GM18526 (cell line): ENCODE results near the gene ZNF491.

Experiments used
- POLR2A ChIP-seq: IDR thresholded peaks from 3 replicates; pipeline ENCODE4 v1.6.1; 2011; ENCODE audit not compliant: insufficient read length; ENCODE audit errors: extremely low read depth

Gene ZNF491

DNA sequence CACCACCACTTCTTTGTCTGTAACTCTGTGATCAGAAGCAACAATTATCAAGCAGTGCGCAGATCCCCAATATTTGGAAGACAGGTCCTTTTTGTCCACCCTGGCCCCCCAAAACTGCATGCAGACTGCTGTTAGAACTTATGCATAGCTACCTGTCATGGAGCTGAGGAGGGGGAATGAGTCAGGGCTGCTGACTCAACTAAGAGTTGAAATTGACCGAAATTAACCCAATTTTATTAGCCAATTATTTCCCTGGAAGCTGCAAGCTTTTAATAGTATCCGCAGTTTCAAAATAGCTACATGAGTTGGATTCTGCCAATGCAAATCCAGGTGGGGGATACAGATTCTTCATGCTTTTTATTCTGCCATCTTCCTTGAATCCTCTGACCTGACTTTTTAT, 14.0 kb upstream of the ZNF491 start:
- no peak for TF ChIP-seq POLR2A

DNA sequence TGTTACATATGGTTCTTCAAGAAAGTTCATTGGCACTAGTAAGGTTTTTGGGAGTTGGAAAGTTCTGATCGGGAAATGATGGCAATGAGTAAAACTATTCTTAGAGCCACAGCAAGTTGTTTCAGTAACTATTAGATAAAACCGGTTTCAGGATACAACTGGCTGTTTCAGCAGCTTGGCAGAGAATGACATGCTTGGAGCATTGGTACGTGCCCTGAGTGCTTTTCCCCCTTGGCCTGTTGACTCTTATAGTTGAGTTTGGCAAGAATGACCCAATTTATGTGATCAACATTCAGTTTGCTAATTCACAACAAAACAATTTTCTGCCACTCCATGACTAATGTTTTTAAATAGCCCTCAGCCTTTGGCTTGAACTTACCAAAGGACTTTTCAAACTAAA, 10.8 kb upstream of the ZNF491 start:
- no peak for TF ChIP-seq POLR2A

DNA sequence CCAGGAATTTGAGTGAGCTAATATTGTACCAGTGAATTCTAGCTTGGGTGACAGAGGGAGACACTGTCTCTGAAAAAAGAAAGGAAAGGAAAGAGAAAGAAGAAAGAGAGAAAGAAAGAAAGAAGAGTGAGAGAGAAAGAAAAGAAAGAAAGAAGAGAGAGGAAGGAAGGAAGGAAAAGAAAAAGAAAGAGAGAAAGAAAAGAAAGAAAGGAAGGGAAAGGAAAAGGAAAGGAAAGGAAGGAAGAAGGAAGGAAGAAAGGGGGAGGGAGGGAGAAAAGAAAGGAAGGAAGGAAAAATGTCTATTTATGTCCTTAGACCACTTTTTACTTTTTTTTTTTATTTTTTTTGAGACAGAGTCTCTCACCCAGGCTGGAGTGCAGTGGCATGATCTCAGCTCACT, 5.4 kb upstream of the ZNF491 start:
- no peak for TF ChIP-seq POLR2A

GRCh38 chr19:11797491-11797890, 832 bp upstream of the ZNF491 start:
- no peak for TF ChIP-seq POLR2A

- no peak for TF ChIP-seq POLR2A
These were observed 8.2 kb downstream of the ZNF491 start for GRCh38 chr19:11806354-11807098.

- no peak for TF ChIP-seq POLR2A
These were observed 8.7 kb downstream of the ZNF491 start for GRCh38 chr19:11807099-11807380.

DNA sequence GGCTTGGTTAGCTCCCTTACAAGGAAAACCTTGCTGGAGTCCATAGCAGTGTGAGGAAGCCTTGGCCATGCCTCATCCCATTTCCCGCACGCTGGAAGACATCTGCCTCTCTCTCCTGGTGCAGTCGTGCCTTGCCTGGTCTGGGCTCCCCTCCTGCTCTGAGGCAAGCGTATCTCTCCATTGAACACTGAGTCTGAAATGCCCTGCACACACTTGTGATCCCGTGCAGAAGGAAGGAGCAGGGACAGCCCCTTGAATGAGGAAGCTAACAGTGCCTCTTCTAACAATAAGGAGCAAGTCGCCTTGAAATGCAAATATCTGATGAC, 15.3 kb downstream of the ZNF491 start:
- TF ChIP-seq POLR2A, result no peak

GRCh38 chr19:11814029-11814699, 15.8 kb downstream of the ZNF491 start, which contains the start of gene ZNF440:
Gene ZNF440, plus strand, starts transcription at chr19:11814273. Its CDS starts 175 bp downstream, at chr19:11814448.
- TF ChIP-seq POLR2A, result peak; percentile 87

- TF ChIP-seq POLR2A, result no peak
These were observed 16.3 kb downstream of the ZNF491 start for GRCh38 chr19:11814700-11815035.

DNA sequence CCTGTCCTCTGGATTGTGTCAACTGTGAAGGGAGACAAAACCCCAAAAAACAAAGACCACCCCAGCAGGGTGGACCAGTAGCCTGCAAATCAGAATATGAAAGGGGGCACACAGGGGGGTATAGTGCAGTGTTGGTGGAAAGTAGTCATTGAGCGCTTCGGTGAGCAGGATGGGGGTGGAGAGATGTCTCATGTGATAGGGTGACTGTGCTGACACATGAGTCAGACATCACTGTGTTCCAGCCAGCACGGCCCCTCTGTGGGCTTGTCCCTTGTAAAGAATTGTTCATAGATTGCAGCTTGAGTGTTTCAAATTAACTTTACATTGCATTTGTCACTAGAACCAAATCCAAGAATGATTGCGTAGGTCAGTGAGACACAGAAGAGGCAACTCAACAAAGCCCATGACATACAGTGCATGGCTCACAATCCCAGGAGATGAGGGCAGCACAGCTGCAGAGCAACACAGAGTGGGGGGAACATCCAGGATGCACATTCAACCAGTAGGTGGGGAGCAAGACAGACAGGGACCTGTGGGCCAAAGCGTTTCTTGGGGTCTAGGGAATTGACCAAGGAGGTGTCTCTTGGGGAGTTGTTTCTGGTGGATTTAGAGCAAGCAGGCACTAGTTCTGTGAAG, 23.3 kb downstream of the ZNF491 start:
- TF ChIP-seq POLR2A, result no peak

- TF ChIP-seq POLR2A, result no peak
These were observed 34.1 kb downstream of the ZNF491 start for GRCh38 chr19:11832253-11832912.

DNA sequence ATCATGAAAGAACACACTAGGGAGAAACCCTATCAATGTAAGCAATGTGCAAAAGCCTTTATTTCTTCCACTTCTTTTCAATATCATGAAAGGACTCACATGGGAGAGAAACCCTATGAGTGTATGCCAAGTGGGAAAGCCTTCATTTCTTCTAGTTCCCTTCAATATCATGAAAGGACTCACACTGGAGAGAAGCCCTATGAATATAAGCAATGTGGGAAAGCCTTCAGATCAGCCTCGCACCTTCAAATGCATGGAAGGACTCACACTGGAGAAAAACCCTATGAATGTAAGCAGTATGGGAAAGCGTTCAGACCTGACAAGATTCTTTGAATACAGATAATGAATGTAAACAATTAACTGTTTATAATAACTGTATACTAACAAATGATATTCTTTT, 35.2 kb downstream of the ZNF491 start:
- no peak for TF ChIP-seq POLR2A

DNA sequence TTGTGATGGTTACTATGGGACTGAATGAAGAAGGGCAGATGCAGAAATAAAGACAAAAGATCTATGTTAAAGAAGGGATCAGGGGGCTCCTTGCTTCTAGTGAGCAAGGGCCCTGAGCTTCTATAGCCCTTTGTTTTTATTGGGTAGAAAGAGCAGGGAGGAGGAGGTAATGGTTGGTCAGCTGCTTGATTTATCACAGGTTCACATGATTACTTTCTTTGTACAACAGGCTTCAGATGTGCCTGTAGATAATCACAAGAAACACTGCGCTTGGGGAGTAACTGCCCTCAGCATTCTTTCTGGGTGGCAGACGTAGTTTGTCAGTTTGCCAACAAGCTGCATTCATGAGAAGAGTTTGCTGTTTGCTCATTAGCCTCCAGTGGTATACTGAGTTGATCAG, 45.4 kb downstream of the ZNF491 start:
- TF ChIP-seq POLR2A, result no peak

- no peak for TF ChIP-seq POLR2A
These were observed 49.9 kb downstream of the ZNF491 start for GRCh38 chr19:11848200-11848593.

DNA sequence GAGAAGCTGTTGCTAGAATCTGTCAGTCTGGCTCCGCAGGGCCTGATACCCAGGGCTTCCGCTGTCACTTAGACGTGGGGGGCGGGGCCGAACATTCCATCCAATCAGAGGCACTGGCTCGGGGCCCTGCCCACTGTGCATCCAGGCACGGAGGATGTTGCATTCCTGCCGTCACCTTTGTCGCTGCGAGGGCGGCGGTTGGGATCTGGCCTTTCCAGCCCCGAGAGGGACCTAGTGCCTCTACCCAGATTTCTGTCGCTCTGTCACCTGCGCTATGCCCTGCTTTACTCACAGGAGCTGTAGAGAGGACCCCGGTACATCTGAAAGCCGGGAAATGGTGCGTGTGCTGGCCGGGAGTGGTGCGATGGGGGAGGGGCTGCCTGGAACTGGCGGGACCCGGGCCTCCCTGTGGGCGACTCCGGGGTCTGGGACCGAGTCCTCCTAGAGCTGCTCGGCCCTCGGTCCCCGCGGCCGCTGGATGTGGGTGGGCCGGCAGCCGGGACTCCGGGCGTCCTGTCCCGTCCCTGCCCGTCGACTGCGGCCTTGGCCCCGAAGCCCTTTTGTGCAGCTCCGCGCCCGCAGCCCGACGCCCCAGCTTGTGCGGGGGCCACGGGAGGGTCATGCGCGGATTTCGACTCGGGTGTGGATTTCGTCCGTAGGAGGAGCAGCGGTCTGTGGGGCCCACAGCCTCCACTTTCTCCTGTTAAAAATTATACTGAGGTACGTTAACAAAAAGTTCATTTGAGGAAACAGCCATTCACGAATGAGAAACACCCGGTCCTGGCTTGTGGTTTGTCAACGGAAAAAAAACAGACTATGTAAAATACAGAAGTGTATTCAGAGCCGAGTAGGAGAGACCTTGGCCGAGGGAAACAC, 50.5 kb downstream of the ZNF491 start, which contains the start of gene ZNF439:
Gene ZNF439 (plus strand): TSS at position 133 of the 876 bp plus-strand sequence. CDS start 142 bp downstream, at position 275.
- TF ChIP-seq POLR2A, result peak; percentile 45
